GM23338 (cell line): Measurements from ENCODE around the gene DGKG. TPM values are rescaled to one million over a fixed set of nuclear protein-coding genes. Genes with fewer than 3 reads are reported as not detected.

ENCODE experiments used
- ATAC-seq: fragments of 200-7000 bp; cut with Tn5 transposase; 3 replicates; pipeline ENCODE4 v1.9.1; 2020
- DNase-seq: peaks from one replicate; pipeline ENCODE4 v3.0.0-alpha.2; 2015; ENCODE audit warnings: low spot score
- H2AFZ ChIP-seq: fragments of 200-600 bp; sonication (generic); 2 replicates; pipeline ENCODE4 v1.8.0; 2016; ENCODE audit warnings: antibody characterized with exemption, mild to moderate bottlenecking, moderate library complexity
- H3F3A ChIP-seq: fragments of 200-600 bp; sonication (generic); replicated peaks from 2 replicates; pipeline ENCODE4 v1.8.0; 2017; ENCODE audit warnings: antibody characterized with exemption, mixed run types, low read depth
- H3K27ac ChIP-seq: fragments of 200-600 bp; sonication (generic); 2 replicates; pipeline ENCODE4 v1.6.1; 2016; ENCODE audit warnings: low read depth
- H3K27me3 ChIP-seq: fragments of 200-600 bp; sonication (generic); 2 replicates; pipeline ENCODE4 v1.8.0; 2016; ENCODE audit warnings: mild to moderate bottlenecking, mixed run types, moderate library complexity; ENCODE audit not compliant: insufficient read depth
- H3K36me3 ChIP-seq: fragments of 200-600 bp; sonication (generic); 2 replicates; pipeline ENCODE4 v1.8.0; 2016; ENCODE audit warnings: mild to moderate bottlenecking; ENCODE audit not compliant: insufficient read depth
- H3K4me1 ChIP-seq: fragments of 200-600 bp; sonication (generic); 2 replicates; pipeline ENCODE4 v1.8.0; 2016; ENCODE audit warnings: mild to moderate bottlenecking, moderate library complexity; ENCODE audit not compliant: insufficient read depth
- H3K4me2 ChIP-seq: fragments of 200-600 bp; sonication (generic); 2 replicates; pipeline ENCODE4 v1.7.1; 2017; ENCODE audit warnings: mixed run types
- H3K4me3 ChIP-seq: fragments of 200-600 bp; sonication (generic); 2 replicates; pipeline ENCODE4 v1.6.1; 2016; ENCODE audit warnings: mixed run types
- H3K79me2 ChIP-seq: fragments of 200-600 bp; sonication (generic); replicated peaks from 2 replicates; pipeline ENCODE4 v1.8.0; 2017; ENCODE audit warnings: mild to moderate bottlenecking; ENCODE audit not compliant: insufficient read depth
- H3K9me2 ChIP-seq: fragments of 200-600 bp; sonication (generic); 2 replicates; pipeline ENCODE4 v1.8.0; 2017; ENCODE audit not compliant: insufficient read depth
- H4K20me1 ChIP-seq: fragments of 200-600 bp; sonication (generic); replicated peaks from 2 replicates; pipeline ENCODE4 v1.8.0; 2017; ENCODE audit warnings: mild to moderate bottlenecking; ENCODE audit not compliant: insufficient read depth
- H3K27ac Mint-ChIP-seq: 2 replicates; pipeline ENCODE4 v1.8.0; 2020; ENCODE audit warnings: inconsistent platforms, mild to moderate bottlenecking, moderate library complexity, mixed read lengths
- H3K27me3 Mint-ChIP-seq: 3 replicates; pipeline ENCODE4 v1.8.0; 2022; ENCODE audit warnings: low read depth, mild to moderate bottlenecking, moderate library complexity, mixed read lengths, inconsistent platforms; ENCODE audit not compliant: insufficient read depth, poor library complexity
- H3K36me3 Mint-ChIP-seq: 3 replicates; pipeline ENCODE4 v1.8.0; 2021; ENCODE audit warnings: low read depth, mild to moderate bottlenecking, inconsistent platforms, moderate library complexity, mixed read lengths
- H3K4me1 Mint-ChIP-seq: 3 replicates; pipeline ENCODE4 v1.8.0; 2020; ENCODE audit warnings: mild to moderate bottlenecking, inconsistent platforms, mixed read lengths
- H3K4me3 Mint-ChIP-seq: 3 replicates; pipeline ENCODE4 v1.8.0; 2021; ENCODE audit warnings: moderate library complexity, mild to moderate bottlenecking, inconsistent platforms, mixed read lengths
- H3K9me3 Mint-ChIP-seq: 3 replicates; pipeline ENCODE4 v1.8.0; 2020; ENCODE audit warnings: moderate library complexity, mild to moderate bottlenecking, inconsistent platforms, mixed read lengths
- CREB1 ChIP-seq: fragments of 250-450 bp; sonication (Bioruptor Pico); IDR thresholded peaks from 2 replicates; pipeline ENCODE4 v1.5.0; 2020; ENCODE audit warnings: low read depth, mild to moderate bottlenecking, moderate library complexity
- CTCF ChIP-seq, 2 experiments: fragments of 200-600 bp in 1 of 2; sonication (generic) in 1 of 2; conservative IDR thresholded peaks; 2 replicates each; pipeline versions ENCODE4 v1.5.1 to v1.6.1; 2016 to 2017; ENCODE audit warnings: antibody characterized with exemption in 2 of 2, low read depth in 2 of 2, mild to moderate bottlenecking in 2 of 2, moderate library complexity in 1 of 2
- ETS1 ChIP-seq: IDR thresholded peaks from 2 replicates; pipeline ENCODE4 v1.6.1; 2016; ENCODE audit warnings: antibody characterized with exemption
- EZH2 ChIP-seq: fragments of 200-600 bp; sonication (generic); IDR thresholded peaks from one replicate; pipeline ENCODE4 v1.8.0; 2017; ENCODE audit warnings: antibody characterized with exemption, mild to moderate bottlenecking, low read depth; ENCODE audit not compliant: unreplicated experiment
- EZH2phosphoT487 ChIP-seq: fragments of 200-600 bp; sonication (generic); IDR thresholded peaks from one replicate; pipeline ENCODE4 v1.8.1; 2018; ENCODE audit warnings: antibody characterized with exemption; ENCODE audit not compliant: unreplicated experiment
- JUNB ChIP-seq: IDR thresholded peaks from one replicate; pipeline ENCODE4 v1.6.1; 2016; ENCODE audit warnings: antibody characterized with exemption; ENCODE audit not compliant: unreplicated experiment
- NANOG ChIP-seq: IDR thresholded peaks from 2 replicates; pipeline ENCODE4 v1.6.1; 2016; ENCODE audit warnings: antibody characterized with exemption, borderline replicate concordance
- POLR2AphosphoS5 ChIP-seq: IDR thresholded peaks from 2 replicates; pipeline ENCODE4 v1.6.1; 2016; ENCODE audit warnings: antibody characterized with exemption, low read depth
- STAT1 ChIP-seq: IDR thresholded peaks from one replicate; pipeline ENCODE4 v1.6.1; 2016; ENCODE audit warnings: antibody characterized with exemption; ENCODE audit not compliant: unreplicated experiment
- ZNF114 ChIP-seq: fragments of 250-450 bp; sonication (Bioruptor Pico); IDR thresholded peaks from 2 replicates; pipeline ENCODE4 v1.5.0; 2020; ENCODE audit warnings: mild to moderate bottlenecking, moderate library complexity
- ZNF331 ChIP-seq: fragments of 250-450 bp; sonication (Bioruptor Pico); IDR thresholded peaks from 2 replicates; pipeline ENCODE4 v1.5.0; 2020; ENCODE audit warnings: low read depth, mild to moderate bottlenecking, moderate library complexity
- polyA plus RNA-seq: library from polyadenylated mRNA; unstranded; fragments of >200 nt; fragmentation: Nextera tagmentation; extraction: Ambion mirVana; gene quantifications from 2 replicates; pipeline ENCODE4 v1.2.1, GENCODE V29; 2016
- total RNA-seq: library from RNA; depleted of rRNA; stranded (reverse); fragments of >200 nt; shearing (Covaris generic); gene quantifications from 2 replicates; pipeline ENCODE4 v1.2.3, GENCODE V29; 2014

The DGKG gene
- total and polyA plus RNA-seq, 2 experiments from 2014 or later = 0.14 to 0.31 TPM

GRCh38 chr3:186330772-186331460, 31.1 kb downstream of the DGKG start:
- H3K4me3 Mint-ChIP-seq = no peak overlapping the region
- H3K36me3 Mint-ChIP-seq = no peaks in the 10 kb centered on the region
- no peak overlapping the region for H3K27ac Mint-ChIP-seq
- Histone ChIP-seq H4K20me1 (no peaks in the 10 kb centered on the region), H3K27ac (no peak overlapping the region), H2AFZ (no peak overlapping the region; the same call in 1 of the 2 replicates), H3K9me2 (no peaks in the 10 kb centered on the region), H3K4me3 (no peak overlapping the region), H3K79me2 (no peaks in the 10 kb centered on the region), H3F3A (no peaks in the 10 kb centered on the region), H3K36me3 (no peaks in the 10 kb centered on the region), H3K27me3 (no peaks in the 10 kb centered on the region), H3K4me1 (no peaks in the 10 kb centered on the region), H3K4me2 (no peak overlapping the region)
- peaks cover 3% of the 10 kb centered on the region for H3K27me3 Mint-ChIP-seq
- ATAC-seq (no peak), DNase-seq (no peak)
- no peaks in the 10 kb centered on the region for H3K9me3 Mint-ChIP-seq
- H3K4me1 Mint-ChIP-seq = no peaks in the 10 kb centered on the region
- TF ChIP-seq CTCF (conservative IDR thresholded peaks at IDR 0.05; ENCODE audit: low read depth in 2 of 2) (no peak), JUNB (no peak), NANOG (no peak), EZH2 (no peak), ZNF114 (CRISPR knock-in tag) (no peak), CREB1 (CRISPR knock-in tag) (no peak), POLR2AphosphoS5 (no peak), ZNF331 (CRISPR knock-in tag) (no peak), EZH2phosphoT487 (no peak)

- no peaks in the 10 kb centered on the region for H3K9me3 Mint-ChIP-seq
- no peak overlapping the region for H3K27ac ChIP-seq
- no peaks in the 10 kb centered on the region for H3K36me3 Mint-ChIP-seq
- no peaks in the 10 kb centered on the region for H3K27me3 ChIP-seq
- no peak overlapping the region for H2AFZ ChIP-seq
- H3K27ac Mint-ChIP-seq = no peak overlapping the region
- H3F3A ChIP-seq = no peaks in the 10 kb centered on the region
- H3K4me1 ChIP-seq = no peaks in the 10 kb centered on the region
- no peaks in the 10 kb centered on the region for H3K36me3 ChIP-seq
- no peak overlapping the region for H3K4me2 ChIP-seq
- DNase-seq (no peak), ATAC-seq (no peak)
- H4K20me1 ChIP-seq = no peaks in the 10 kb centered on the region
- TF ChIP-seq STAT1 (no peak), ZNF114 (CRISPR knock-in tag) (no peak), POLR2AphosphoS5 (no peak), ETS1 (no peak), JUNB (no peak), EZH2phosphoT487 (no peak), CREB1 (CRISPR knock-in tag) (no peak)
- H3K27me3 Mint-ChIP-seq = peaks cover 3% of the 10 kb centered on the region
- no peaks in the 10 kb centered on the region for H3K79me2 ChIP-seq
- H3K4me1 Mint-ChIP-seq = no peaks in the 10 kb centered on the region
- H3K4me3 Mint-ChIP-seq = no peak overlapping the region
- no peaks in the 10 kb centered on the region for H3K9me2 ChIP-seq
- H3K4me3 ChIP-seq = no peak overlapping the region
Measured at GRCh38 chr3:186329589-186329988, 32.4 kb downstream of the DGKG start.
